Tibial nerve (tissue), 4 donors: ENCODE measurements around the gene RPS28. TPM values are rescaled to one million over a fixed set of nuclear protein-coding genes. Genes with fewer than 3 reads are reported as not detected.

Experiments used
- DNase-seq, 2 donors: peaks; one replicate each; pipeline ENCODE4 v3.0.0-alpha.2; 2019; ENCODE audit warnings: low spot score in 2 of 2
- H3K27ac ChIP-seq, 4 donors: fragments of 200-600 bp; sonication (generic) in 3 of 4; one replicate each; pipeline ENCODE4 v1.5.1; 2017 to 2019; ENCODE audit warnings: mild to moderate bottlenecking in 1 of 4
- H3K27me3 ChIP-seq, 2 donors: fragments of 200-600 bp; sonication (generic) in 1 of 2; one replicate each; pipeline versions ENCODE4 v1.5.1 to v1.6.0; 2017 to 2019
- H3K36me3 ChIP-seq, 3 donors: fragments of 200-600 bp; sonication (generic); one replicate each; pipeline ENCODE4 v1.5.1; 2018 to 2019
- H3K4me1 ChIP-seq, 4 donors: fragments of 200-600 bp; sonication (generic) in 3 of 4; one replicate each; pipeline ENCODE4 v1.5.1; 2017 to 2019
- H3K4me3 ChIP-seq, 4 donors: fragments of 200-600 bp; sonication (generic) in 3 of 4; one replicate each; pipeline ENCODE4 v1.5.1; 2017 to 2019; ENCODE audit warnings: mild to moderate bottlenecking in 1 of 4, moderate library complexity in 1 of 4
- H3K9me3 ChIP-seq, 4 donors: fragments of 200-600 bp; sonication (generic) in 3 of 4; one replicate each; pipeline ENCODE4 v1.5.1; 2017 to 2019
- CTCF ChIP-seq, 5 experiments: fragments of 200-600 bp in 3 of 5; fragments of 450-650 bp in 2 of 5; sonication (generic) in 3 of 5; IDR thresholded peaks; one replicate each; pipeline ENCODE4 v1.5.1; 2016 to 2019; ENCODE audit warnings: antibody characterized with exemption in 5 of 5, mild to moderate bottlenecking in 3 of 5, moderate library complexity in 2 of 5
- EP300 ChIP-seq, 2 donors: sonication (generic); formaldehyde crosslinking; IDR thresholded peaks; one replicate each; pipeline ENCODE4 v1.6.1; 2017; ENCODE audit warnings: antibody characterized with exemption in 2 of 2, mild to moderate bottlenecking in 1 of 2
- POLR2A ChIP-seq, 2 donors: fragments of 450-650 bp; IDR thresholded peaks; one replicate each; pipeline ENCODE4 v1.6.1; 2017; ENCODE audit warnings: antibody characterized with exemption in 2 of 2, mild to moderate bottlenecking in 2 of 2, moderate library complexity in 2 of 2
- WGBS, 2 donors: methylation state at CpG; one replicate each; pipeline ENCODE4 v1.1.5; 2018; 5-methylcytosine and 5-hydroxymethylcytosine counted together
- total RNA-seq, 4 donors: library from RNA; depleted of rRNA; stranded (reverse); fragments of >200 nt; gene quantifications; one replicate each; pipeline ENCODE4 v1.1.0, GENCODE V29; 2016

RPS28 gene
- total RNA-seq, 4 donors from 2014 or later: 398 to 559 (median 412) TPM

DNA sequence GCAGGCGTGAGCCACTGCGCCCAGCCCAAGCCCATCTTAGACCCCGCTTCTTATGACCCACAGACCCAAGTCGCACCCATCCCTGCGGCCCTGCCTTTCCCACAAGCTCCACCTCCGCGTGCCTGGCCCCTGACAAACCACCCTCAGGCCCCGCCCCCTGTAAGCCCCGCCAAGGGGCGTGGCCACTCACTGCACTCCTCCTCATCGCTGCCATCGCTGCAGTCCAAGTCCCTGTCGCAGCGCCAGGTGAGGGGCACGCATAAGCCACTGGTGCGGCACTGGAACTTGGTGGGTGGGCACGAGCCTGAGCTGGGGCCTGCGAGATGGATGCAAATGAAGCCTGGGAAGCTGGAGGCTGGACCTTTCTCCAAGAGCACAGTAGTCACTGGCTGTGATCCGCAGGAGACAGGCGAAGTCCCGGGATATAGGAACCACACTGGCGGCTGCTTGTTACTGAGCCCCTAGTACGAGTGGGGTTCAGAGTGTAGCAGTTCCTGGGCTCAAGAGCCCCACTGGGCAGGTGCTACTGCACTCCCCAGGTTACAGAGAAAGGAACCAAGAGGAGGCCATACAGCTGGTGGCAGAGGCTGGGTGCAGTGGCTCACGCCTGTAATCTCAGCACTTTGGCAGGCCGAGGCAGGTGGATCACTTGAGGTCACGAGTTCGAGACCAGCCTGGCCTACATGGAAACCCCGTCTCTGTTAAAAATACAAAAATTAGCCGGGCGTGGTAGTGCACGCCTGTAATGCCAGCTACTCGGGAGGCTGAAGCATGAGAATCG, 16.3 kb upstream of the RPS28 start:
- no peak overlapping the region for H3K4me3 ChIP-seq
- peaks cover 0 to 37% (median 0%) of the 10 kb centered on the region in 3 donors for H3K36me3 ChIP-seq
- peaks cover 0 to 40% (median 17%) of the 10 kb centered on the region in 4 donors for H3K4me1 ChIP-seq
- DNase-seq: peak; percentile 4 to 10
- no peaks in the 10 kb centered on the region for H3K9me3 ChIP-seq
- WGBS, 2 donors: 78 to 79% methylated on average over 33 of the region's 33 CpGs
- H3K27ac ChIP-seq: no peak overlapping the region
- no peak for TF ChIP-seq EP300 (IDR thresholded peaks at IDR 0.05)
- no peak for TF ChIP-seq POLR2A (IDR thresholded peaks at IDR 0.05)
- TF ChIP-seq CTCF (IDR thresholded peaks at IDR 0.05): no peak
- H3K27me3 ChIP-seq: no peaks in the 10 kb centered on the region

- H3K27me3 ChIP-seq: no peaks in the 10 kb centered on the region
- peak; percentile 1 to 3 for DNase-seq
- WGBS, 2 donors: 75 to 78% methylated on average over 4 of the region's 4 CpGs
- TF ChIP-seq EP300 (IDR thresholded peaks at IDR 0.05) (no peak), CTCF (IDR thresholded peaks at IDR 0.05) (no peak), POLR2A (IDR thresholded peaks at IDR 0.05) (no peak)
- H3K27ac ChIP-seq: peak overlapping the region in 1 of 4 donors; percentile 4
- H3K9me3 ChIP-seq: no peaks in the 10 kb centered on the region
- no peak overlapping the region for H3K4me3 ChIP-seq
- H3K36me3 ChIP-seq: peaks cover 0 to 45% (median 0%) of the 10 kb centered on the region in 3 donors
- H3K4me1 ChIP-seq: peaks cover 0 to 40% (median 17%) of the 10 kb centered on the region in 4 donors
Observed at GRCh38 chr19:8305798-8306197, 15.5 kb upstream of the RPS28 start.

- TF ChIP-seq EP300 (IDR thresholded peaks at IDR 0.05) (no peak), CTCF (IDR thresholded peaks at IDR 0.05) (no peak), POLR2A (IDR thresholded peaks at IDR 0.05) (no peak)
- WGBS, 2 donors: 73 to 80% methylated on average over 10 to 17 of the region's 17 CpGs
- DNase-seq: peak in 1 of 2 donors; percentile 4
- peak overlapping the region in 1 of 4 donors; percentile 4 for H3K27ac ChIP-seq
- no peaks in the 10 kb centered on the region for H3K27me3 ChIP-seq
- peak overlapping the region in 1 of 4 donors; percentile 66 for H3K4me3 ChIP-seq
- peaks cover 0 to 52% (median 0%) of the 10 kb centered on the region in 3 donors for H3K36me3 ChIP-seq
- no peaks in the 10 kb centered on the region for H3K9me3 ChIP-seq
- peaks cover 0 to 40% (median 17%) of the 10 kb centered on the region in 4 donors for H3K4me1 ChIP-seq
Observed at GRCh38 chr19:8306235-8307054, 14.9 kb upstream of the RPS28 start.

- H3K36me3 ChIP-seq: peaks cover 0 to 52% (median 9%) of the 10 kb centered on the region in 3 donors
- peak in 1 of 2 donors; percentile 7 for DNase-seq
- H3K9me3 ChIP-seq: no peaks in the 10 kb centered on the region
- H3K27ac ChIP-seq: peak overlapping the region in 3 of 4 donors; percentile 74 to 82 (median 79)
- H3K4me3 ChIP-seq: peak overlapping the region; percentile 39 to 84 (median 72)
- H3K27me3 ChIP-seq: no peaks in the 10 kb centered on the region
- peaks cover 0 to 43% (median 17%) of the 10 kb centered on the region in 4 donors for H3K4me1 ChIP-seq
- TF ChIP-seq EP300 (IDR thresholded peaks at IDR 0.05): no peak
- TF ChIP-seq POLR2A (IDR thresholded peaks at IDR 0.05): no peak
- no peak for TF ChIP-seq CTCF (IDR thresholded peaks at IDR 0.05)
- WGBS, 2 donors: 10 to 18% methylated on average over 23 to 24 of the region's 24 CpGs
Observed at GRCh38 chr19:8307400-8307964, 13.8 kb upstream of the RPS28 start.
